Ovary (tissue), 3 donors: Measurements from ENCODE around the gene IST1.

Experiments
- CTCF ChIP-seq, 3 donors: fragments of 450-650 bp in 2 of 3; fragments of 200-600 bp in 1 of 3; IDR thresholded peaks; one replicate each; pipeline versions ENCODE4 v1.5.1 to v1.8.0; 2016 to 2022; ENCODE audit warnings: antibody characterized with exemption in 3 of 3, mild to moderate bottlenecking in 1 of 3
- EP300 ChIP-seq: sonication (generic); formaldehyde crosslinking; IDR thresholded peaks from one replicate; pipeline ENCODE4 v1.6.1; 2017; ENCODE audit warnings: antibody characterized with exemption
- POLR2A ChIP-seq: fragments of 450-650 bp; IDR thresholded peaks from one replicate; pipeline ENCODE4 v1.6.1; 2017; ENCODE audit warnings: antibody characterized with exemption, mild to moderate bottlenecking, moderate library complexity
- donor health status: DM: no; HTN: no; CAD: no.

- TF ChIP-seq CTCF (IDR thresholded peaks at IDR 0.05) (no peak), POLR2A (no peak), EP300 (no peak)
Observed at GRCh38 chr16:71917900-71918299, 22.6 kb downstream of the IST1 start.
